Uterus (tissue), 2 donors: ENCODE results near the gene CDKL4.

Experiments
- CTCF ChIP-seq, 4 experiments: fragments of 200-600 bp in 2 of 4; fragments of 450-650 bp in 2 of 4; sonication (generic) in 2 of 4; IDR thresholded peaks; one replicate each; pipeline ENCODE4 v1.5.1; 2016 to 2019; ENCODE audit warnings: antibody characterized with exemption in 4 of 4, mild to moderate bottlenecking in 2 of 4, moderate library complexity in 1 of 4
- POLR2A ChIP-seq, 2 donors: fragments of 450-650 bp; IDR thresholded peaks; one replicate each; pipeline ENCODE4 v1.6.1; 2016; ENCODE audit warnings: antibody characterized with exemption in 2 of 2, mild to moderate bottlenecking in 1 of 2, moderate library complexity in 1 of 2

GRCh38 chr2:39140322-39140847, 103.4 kb downstream of the CDKL4 start:
- no peak for TF ChIP-seq CTCF (IDR thresholded peaks at IDR 0.05)
- TF ChIP-seq POLR2A (IDR thresholded peaks at IDR 0.05), result no peak
